GOT3 (cell line): Measurements from ENCODE around the gene IFI30.

ENCODE experiments used
- DNase-seq: peaks from one replicate; lab custom pipeline; 2025; ENCODE audit warnings: mixed read lengths; lab: John Stamatoyannopoulos, UW

The IFI30 gene

GRCh38 chr19:18225702-18226468, 52.3 kb downstream of the IFI30 start, which contains the start of gene PDE4C:
Gene PDE4C, minus strand, starts transcription at chr19:18226438. Its CDS starts 23 bp downstream, at chr19:18226415.
- DNase-seq: no peak

DNA sequence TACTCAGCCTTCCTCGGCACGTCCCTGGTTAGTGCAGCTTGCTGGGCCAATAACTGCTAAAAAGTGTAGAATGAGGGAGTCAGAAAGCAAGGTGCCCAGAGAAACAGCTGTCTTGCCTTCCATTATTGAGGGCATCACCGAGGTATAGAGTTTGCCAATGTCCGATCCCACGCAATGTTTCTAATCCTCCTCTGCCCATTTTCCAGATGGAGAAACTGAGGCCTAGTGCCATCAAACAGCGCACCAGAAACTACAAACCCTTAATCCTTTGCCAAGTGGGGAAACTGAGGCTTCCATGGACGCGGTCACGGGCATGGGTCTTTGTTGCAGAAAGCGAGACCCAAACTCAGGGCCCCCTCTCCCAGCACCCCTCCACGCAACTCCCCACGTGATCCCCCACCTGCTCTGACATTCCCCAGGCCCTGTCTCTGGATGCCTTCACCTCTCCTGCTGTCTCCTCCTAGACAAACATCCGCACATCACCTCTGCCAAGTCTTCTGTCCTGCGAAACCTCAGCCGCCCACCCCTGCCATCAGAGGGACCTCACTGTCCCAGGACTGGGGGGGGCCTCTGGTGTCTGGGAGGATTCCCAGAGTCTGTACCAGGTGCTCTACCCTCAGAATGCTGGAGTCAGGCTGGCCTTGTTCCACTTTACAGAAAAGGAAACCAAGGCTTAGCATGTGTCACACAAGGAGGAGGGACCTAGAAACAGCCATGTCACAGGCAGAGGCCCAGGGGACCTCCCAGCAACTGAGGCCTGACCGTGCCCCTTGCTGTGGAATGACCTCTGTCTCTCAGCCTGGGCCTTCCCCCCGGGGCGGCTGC, 53.6 kb downstream of the IFI30 start:
- no peak for DNase-seq
